HG02938 (cell line): Measurements from ENCODE around the gene TAL2.
"Not testable (repeated sequence)": the region's sequence is repeated elsewhere in the genome, so short reads cannot be mapped to it uniquely, and the experiment has no call there.

Experiments used
- ATAC-seq: cut with Tn5 transposase; IDR thresholded peaks from one replicate; pipeline ENCODE4 v1.9.1; 2021; ENCODE audit warnings: mild to moderate bottlenecking, moderate library complexity; ENCODE audit not compliant: unreplicated experiment

Gene TAL2

GRCh38 chr9:105703638-105704037 lies 41.4 kb downstream of the TAL2 start:
- not testable (repeated sequence) for ATAC-seq

DNA sequence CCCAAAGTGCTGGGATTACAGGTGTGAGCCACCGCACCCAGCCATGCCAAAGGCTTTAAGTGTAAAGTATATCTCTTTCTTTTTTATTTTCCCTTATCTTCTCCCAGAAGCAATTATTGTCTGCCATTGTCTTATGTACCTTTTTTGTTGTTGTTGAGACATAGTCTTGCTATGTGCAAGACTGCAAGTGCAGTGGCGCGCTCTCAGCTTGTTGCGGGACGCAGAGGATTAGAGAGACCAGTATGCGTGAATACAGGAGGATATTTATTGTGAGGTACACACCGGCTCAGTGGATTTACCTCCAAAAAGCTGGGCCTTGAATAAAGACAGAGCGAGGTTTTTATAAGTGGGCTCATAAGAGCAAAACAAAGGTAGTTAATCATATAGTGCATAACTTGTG lies 43.9 kb downstream of the TAL2 start:
- ATAC-seq = no peak

- peak; percentile 78 for ATAC-seq
Observed at GRCh38 chr9:105708405-105708804, 46.1 kb downstream of the TAL2 start.

DNA sequence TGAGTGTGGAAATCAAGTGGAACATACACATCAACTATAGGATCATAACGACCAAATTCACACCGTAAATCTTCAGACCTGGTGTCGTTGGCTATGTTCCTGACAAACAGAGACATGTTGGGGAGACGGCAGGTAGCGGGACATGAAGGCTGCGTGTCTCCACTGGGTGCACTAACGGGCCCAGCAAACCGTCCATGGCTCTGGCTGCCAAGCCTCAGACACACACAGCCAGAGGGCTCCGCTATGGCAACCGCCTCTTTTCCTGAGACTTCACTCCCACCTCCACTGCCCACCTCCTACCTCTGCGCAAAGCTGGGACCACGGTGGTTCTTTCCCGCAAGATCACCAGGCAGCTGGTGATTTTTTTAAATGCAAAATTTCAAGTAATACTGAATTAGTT lies 48.4 kb downstream of the TAL2 start:
- no peak for ATAC-seq

- ATAC-seq = no peak
Observed at GRCh38 chr9:105711867-105712266, 49.6 kb downstream of the TAL2 start.

DNA sequence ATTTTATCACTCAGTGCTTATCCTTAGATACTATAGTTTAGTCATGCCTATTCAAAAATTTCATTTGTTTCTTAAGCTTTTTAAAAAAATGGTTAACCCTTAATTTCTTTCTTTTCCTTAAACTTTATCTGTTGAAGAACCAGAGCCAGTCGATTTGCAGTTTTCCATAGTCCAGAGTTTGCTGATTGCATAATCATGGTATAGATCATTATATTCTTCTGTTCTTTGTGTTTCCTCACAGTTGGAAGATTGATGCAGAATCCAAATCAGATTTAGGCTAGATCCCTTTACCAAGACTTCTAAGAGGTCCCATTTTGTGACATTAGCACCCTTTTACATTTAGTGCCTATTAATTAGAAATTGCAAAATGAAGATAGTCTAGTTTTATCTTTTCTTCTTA lies 50.0 kb downstream of the TAL2 start:
- no peak for ATAC-seq
